GM12892 (cell line): ENCODE results near the gene CTNS.

Experiments
- POLR2A ChIP-seq: IDR thresholded peaks from 2 replicates; pipeline ENCODE4 v1.6.1; 2011; ENCODE audit warnings: low read depth, low read length, control low read depth
- POLR2AphosphoS5 ChIP-seq: IDR thresholded peaks from 2 replicates; pipeline ENCODE4 v1.6.1; 2011; ENCODE audit warnings: low read depth, low read length, control low read depth
- TAF1 ChIP-seq: IDR thresholded peaks from 2 replicates; pipeline ENCODE4 v1.6.1; 2011; ENCODE audit warnings: low read depth, mild to moderate bottlenecking, control low read depth, low read length, borderline replicate concordance

DNA sequence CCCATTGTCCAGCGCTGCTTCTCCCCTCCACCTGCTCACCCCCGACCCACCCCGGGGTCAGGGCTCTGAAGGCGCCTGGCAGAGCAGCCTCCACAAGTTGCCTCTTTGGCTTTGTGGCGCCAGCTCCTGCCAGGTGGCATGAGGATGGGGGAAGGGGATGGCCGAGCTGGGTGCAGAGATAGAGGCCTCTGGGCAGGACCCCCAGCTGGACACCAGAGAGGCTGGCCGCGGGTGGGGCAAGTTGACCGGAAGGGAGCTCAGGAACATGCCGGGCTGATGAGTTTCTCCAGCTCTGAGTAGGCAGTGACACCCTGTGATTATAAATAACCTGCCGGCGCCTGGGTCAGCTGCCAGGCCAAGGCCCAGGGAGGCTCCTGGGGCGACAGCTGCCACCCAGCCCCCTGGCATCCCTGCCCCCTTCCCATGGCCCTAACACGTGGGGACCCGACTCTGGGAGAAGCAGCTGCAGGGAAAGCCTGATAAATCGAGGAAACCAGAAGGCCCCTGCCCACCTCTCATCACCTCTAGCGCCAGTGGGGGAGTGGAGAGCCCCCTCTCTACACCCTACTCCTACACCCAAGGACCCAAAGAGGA lies 58.7 kb downstream of the CTNS start:
- TF ChIP-seq POLR2A: no peak
- TF ChIP-seq TAF1: no peak
- TF ChIP-seq POLR2AphosphoS5: no peak
